Ovary (tissue), 3 donors: ENCODE data around the gene PGAP1.

Experiments used
- CTCF ChIP-seq, 3 donors: fragments of 450-650 bp in 2 of 3; fragments of 200-600 bp in 1 of 3; IDR thresholded peaks; one replicate each; pipeline versions ENCODE4 v1.5.1 to v1.8.0; 2016 to 2022; ENCODE audit warnings: antibody characterized with exemption in 3 of 3, mild to moderate bottlenecking in 1 of 3
- EP300 ChIP-seq: sonication (generic); formaldehyde crosslinking; IDR thresholded peaks from one replicate; pipeline ENCODE4 v1.6.1; 2017; ENCODE audit warnings: antibody characterized with exemption
- donor health status: DM: no; HTN: no; CAD: no.

GRCh38 chr2:196902828-196903227, 23.7 kb downstream of the PGAP1 start:
- TF ChIP-seq CTCF (IDR thresholded peaks at IDR 0.05) (no peak), EP300 (no peak)
